HG03457 (cell line): ENCODE results near the gene GHDC.
"Not testable (repeated sequence)": the region's sequence is repeated elsewhere in the genome, so short reads cannot be mapped to it uniquely, and the experiment has no call there.

Experiments
- ATAC-seq: cut with Tn5 transposase; IDR thresholded peaks from one replicate; pipeline ENCODE4 v1.9.1; 2021; ENCODE audit warnings: moderate number of reproducible peaks; ENCODE audit not compliant: unreplicated experiment

The GHDC gene

DNA sequence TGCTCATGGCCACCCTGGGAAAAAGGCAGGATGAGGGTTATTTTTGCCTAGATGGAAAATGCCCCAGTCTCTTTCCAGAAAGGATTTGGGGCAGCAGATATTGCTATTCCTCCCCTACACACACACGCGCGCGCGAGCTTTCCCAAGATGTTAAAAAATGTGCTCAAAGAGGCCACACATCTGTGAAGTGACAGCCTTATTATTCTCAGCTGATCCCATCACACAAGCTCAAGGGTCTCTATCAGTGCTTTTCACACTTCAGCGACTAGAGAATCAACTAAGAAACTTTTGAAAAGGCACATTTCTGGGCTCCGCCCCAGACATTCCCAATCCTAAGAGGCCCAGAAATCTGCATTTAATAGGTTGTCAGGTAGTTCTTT is 33.8 kb downstream of the GHDC start:
- no peak for ATAC-seq

DNA sequence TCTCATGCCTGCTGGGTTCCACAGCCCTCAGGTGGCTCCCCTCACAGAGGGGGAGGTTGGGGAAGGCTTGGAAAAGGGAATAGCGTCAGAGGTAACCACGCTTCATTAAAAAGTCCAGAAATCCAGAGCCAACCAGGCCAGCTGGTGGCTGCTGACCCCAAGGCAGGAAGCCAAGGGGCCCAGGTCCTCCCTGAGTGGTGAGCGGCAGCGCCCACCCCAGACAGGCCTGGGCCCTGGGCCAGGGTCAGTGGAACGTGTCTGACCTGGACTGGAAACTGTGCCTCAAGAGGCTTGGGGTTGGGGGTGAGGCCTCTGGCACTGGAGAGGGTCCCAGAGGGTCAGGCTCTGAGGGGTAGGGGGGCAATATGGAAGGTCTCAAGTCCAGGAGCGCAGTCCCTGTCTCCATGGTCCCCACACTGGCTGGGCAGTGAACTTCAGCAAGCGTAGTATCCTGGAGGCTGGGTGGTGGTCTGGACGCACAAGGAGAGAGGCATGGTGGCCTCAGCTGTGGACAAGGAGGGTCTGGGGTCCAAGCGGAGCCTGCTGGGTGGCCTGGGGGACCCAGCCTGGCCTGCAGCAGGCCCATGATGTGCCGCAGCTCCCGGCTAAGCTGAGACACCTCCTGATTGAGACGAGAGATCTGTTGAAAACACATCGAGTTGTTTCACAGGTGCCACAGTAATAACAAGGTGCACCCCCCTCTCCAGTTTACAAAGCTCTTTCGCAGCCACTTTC is 34.3 kb downstream of the GHDC start:
- ATAC-seq = no peak

- ATAC-seq = no peak
Measured at GRCh38 chr17:42155614-42156045, 38.7 kb downstream of the GHDC start.

DNA sequence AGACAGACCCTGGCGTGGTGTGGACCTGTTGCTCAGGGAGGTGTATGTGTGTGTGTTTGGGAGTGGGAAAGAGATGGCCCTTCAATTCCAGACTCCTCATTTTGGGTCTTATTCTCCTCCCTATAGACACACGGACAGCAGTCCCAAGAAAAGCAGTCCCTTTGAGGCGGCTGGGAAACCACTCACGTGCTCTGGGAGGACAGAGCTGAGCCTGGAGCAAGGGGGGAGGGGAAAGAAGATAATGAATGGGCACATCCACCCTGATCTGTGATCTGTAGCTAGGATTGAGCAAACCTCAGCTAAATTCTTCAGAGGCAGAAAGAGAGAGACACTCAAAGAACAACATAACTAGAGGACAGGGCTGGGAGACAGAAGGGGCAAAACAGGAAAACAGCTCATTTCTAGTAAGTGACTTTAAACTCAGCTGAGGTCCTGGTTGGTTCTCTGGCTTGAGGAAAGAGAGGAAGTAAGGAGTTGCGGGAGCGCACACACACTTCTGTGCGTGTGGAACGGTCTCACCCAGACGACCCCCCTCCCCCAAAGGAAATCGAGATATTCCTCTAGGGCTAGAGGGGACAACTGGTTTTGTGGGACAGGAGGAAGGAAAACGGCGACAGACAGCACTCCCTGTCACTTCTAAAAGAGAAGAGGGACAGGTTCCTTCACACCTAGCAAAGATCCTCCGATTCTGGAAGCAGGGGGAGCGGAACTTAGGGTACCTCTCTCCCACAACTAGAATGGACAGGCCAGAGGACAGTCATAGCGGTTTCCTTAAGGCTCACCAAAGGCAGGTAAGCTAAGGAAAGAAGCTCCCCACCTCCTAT is 40.2 kb downstream of the GHDC start:
- ATAC-seq = no peak

DNA sequence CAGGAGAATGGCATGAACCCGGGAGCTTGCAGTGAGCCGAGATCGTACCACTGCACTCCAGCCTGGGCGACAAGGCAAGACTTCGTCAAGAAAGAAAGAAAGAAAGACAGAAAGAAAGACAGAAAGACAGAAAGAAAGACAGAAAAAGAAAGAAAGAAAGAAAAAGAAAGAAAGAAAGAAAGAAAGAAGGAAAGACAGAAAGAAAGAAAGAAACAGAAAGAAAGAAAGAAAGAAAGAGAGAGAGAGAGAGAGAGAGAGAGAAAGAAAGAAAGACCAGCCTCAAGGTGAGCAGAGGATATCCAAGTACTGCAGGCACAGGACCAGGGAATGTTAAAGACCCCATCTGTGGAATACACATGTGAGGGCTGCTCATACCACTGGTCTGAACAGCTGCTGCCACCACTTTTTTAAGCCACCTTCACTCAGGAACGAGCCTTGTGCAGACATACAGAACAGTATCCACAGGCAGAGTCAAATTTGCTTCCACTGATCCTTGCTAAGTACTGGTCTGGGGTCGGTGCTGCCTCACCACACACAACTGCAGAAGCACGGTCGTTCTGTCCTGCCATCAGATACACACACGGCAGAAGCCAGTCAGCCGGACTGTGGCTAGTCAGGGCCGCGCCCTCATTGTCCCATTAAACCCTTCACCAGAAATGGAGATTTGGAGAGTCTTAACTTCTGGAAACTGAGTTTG is 47.2 kb downstream of the GHDC start:
- ATAC-seq = no peak

GRCh38 chr17:42143138-42143537 is 51.2 kb downstream of the GHDC start:
- ATAC-seq = not testable (repeated sequence)

DNA sequence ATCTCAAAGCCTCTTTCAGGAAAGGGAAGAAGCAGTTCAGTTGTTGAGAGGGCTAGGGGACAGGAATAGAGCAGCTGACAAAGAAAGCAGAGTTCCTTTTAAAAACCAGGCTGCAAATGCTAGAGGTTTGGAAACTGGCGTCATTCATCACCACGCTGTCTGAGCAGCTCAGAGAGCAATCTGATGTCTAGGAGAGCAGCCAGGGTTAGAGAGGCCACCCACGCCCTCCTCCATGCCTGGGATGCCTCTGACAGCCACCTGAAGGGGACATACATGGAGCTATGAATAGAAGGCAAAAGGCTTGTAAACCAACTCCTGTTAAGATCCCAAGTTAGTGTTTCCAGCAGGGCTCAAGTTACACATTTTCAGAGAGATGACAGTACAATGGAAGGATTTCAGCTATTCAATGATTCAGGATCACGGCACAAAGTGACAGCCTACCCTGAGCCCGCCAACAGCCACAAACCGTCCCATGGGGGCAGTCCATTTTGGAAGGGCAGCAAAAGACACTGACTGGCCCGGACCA is 51.9 kb downstream of the GHDC start:
- ATAC-seq = no peak

- no peak for ATAC-seq
Measured at GRCh38 chr17:42141382-42141781, 52.9 kb downstream of the GHDC start.

- ATAC-seq = not testable (repeated sequence)
Measured at GRCh38 chr17:42140690-42141089, 53.6 kb downstream of the GHDC start.
